Measurements from ENCODE around the gene CCDC157.

DNA sequence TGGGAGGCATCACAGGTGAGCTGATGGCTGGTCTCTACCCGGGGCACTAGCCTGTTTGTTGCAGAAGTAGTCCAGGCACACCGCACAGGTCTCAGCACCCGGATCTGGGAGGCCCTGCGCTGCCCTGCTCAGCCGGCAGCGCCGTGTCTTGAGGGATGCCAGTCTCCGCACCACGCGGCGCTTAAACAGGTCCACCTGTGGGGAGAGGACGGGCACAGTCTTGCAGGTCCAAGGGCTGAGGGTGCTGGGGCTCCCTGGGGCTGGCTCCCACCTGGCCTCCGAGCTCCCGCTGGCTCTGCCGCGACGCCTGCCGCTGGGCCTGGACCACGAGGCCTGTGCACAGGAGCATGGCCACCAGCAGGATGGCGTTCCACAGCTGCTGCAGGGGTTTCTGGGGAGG is 23.2 kb downstream of the CCDC157 start:
- TF ChIP-seq, protein P1, sequence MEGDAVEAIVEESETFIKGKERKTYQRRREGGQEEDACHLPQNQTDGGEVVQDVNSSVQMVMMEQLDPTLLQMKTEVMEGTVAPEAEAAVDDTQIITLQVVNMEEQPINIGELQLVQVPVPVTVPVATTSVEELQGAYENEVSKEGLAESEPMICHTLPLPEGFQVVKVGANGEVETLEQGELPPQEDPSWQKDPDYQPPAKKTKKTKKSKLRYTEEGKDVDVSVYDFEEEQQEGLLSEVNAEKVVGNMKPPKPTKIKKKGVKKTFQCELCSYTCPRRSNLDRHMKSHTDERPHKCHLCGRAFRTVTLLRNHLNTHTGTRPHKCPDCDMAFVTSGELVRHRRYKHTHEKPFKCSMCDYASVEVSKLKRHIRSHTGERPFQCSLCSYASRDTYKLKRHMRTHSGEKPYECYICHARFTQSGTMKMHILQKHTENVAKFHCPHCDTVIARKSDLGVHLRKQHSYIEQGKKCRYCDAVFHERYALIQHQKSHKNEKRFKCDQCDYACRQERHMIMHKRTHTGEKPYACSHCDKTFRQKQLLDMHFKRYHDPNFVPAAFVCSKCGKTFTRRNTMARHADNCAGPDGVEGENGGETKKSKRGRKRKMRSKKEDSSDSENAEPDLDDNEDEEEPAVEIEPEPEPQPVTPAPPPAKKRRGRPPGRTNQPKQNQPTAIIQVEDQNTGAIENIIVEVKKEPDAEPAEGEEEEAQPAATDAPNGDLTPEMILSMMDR (conservative IDR thresholded peaks at IDR 0.05; ENCODE audit: low read length), result no peak
- TF ChIP-seq EZH2phosphoT487 (IDR thresholded peaks at IDR 0.05; ENCODE audit: borderline replicate concordance, low read depth, low read length), result no peak

Data from OCI-LY7 (cell line).